Lower leg skin (tissue), 3 donors: ENCODE measurements around the gene GSTP1.

Experiments used
- POLR2A ChIP-seq, 2 donors: fragments of 450-650 bp; IDR thresholded peaks; one replicate each; pipeline ENCODE4 v1.6.1; 2016 to 2017; ENCODE audit warnings: antibody characterized with exemption in 2 of 2, mild to moderate bottlenecking in 1 of 2, moderate library complexity in 1 of 2
- TF ChIP-seq, protein P1 (sequence below), 3 donors: fragments of 450-650 bp; IDR thresholded peaks; one replicate each; pipeline ENCODE4 v1.5.1; 2016; ENCODE audit warnings: antibody characterized with exemption in 3 of 3, mild to moderate bottlenecking in 3 of 3, moderate library complexity in 2 of 3

DNA sequence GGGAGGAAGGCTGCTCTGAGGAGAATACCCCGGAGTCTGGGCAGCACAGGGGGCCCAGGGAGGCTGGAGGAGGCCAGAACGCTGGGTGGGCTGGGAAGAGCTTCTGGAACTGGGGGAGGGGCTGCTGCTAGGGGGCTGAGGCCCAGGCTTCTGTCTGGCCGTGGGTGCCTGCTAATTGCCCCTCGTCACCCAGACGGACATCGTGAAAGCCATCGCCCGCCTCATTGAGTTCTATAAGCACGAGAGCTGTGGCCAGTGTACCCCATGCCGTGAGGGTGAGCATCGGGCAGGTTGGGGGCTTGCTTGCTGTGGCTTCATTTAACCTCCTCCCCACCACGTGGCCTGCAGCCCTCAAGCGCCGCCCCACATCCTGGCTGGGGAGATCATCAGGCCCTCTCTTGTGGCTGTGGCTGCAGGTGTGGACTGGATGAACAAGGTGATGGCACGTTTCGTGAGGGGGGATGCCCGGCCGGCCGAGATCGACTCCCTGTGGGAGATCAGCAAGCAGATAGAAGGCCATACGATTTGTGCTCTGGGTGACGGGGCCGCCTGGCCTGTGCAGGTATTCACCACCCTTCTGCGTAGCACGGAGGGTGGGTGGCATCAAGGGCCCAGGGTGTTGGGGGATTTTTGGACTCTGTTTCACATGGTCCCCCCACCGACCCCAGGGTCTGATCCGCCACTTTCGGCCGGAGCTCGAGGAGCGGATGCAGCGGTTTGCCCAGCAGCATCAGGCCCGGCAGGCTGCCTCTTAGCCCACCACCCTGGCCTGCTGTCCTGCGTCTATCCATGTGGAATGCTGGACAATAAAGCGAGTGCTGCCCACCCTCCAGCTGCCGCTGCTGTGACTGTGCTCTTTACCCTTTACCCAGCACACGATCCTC is 28.3 kb downstream of the GSTP1 start:
- TF ChIP-seq, protein P1, sequence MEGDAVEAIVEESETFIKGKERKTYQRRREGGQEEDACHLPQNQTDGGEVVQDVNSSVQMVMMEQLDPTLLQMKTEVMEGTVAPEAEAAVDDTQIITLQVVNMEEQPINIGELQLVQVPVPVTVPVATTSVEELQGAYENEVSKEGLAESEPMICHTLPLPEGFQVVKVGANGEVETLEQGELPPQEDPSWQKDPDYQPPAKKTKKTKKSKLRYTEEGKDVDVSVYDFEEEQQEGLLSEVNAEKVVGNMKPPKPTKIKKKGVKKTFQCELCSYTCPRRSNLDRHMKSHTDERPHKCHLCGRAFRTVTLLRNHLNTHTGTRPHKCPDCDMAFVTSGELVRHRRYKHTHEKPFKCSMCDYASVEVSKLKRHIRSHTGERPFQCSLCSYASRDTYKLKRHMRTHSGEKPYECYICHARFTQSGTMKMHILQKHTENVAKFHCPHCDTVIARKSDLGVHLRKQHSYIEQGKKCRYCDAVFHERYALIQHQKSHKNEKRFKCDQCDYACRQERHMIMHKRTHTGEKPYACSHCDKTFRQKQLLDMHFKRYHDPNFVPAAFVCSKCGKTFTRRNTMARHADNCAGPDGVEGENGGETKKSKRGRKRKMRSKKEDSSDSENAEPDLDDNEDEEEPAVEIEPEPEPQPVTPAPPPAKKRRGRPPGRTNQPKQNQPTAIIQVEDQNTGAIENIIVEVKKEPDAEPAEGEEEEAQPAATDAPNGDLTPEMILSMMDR (IDR thresholded peaks at IDR 0.05) = no peak
- no peak for TF ChIP-seq POLR2A (IDR thresholded peaks at IDR 0.05)
